ENCODE results near the gene DHTKD1.

The DHTKD1 gene

DNA sequence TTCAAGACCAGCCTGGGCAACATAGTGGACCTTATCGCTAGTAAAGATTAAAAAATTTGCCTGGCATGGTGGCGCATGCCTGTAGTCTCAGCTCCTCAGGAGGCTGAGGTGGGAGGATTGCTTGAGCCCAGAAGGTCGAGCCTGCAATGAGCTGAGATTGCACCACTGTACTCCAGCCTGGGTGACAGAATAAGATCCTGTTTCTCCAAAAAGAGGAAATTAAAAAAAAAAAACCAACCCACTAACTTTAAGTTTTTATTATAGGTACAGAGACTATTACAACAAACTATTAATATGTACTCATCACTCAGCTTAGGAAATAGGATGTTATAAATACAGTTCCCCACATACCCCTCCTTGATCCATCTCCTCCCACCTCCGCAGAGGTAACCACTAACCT, 30.2 kb downstream of the DHTKD1 start:
- no peak overlapping the region for H3K14ac ChIP-seq (ENCODE audit: low read length)
- no peak overlapping the region for H2AFZ ChIP-seq (ENCODE audit: low read length)
- no peak overlapping the region for H2BK12ac ChIP-seq (ENCODE audit: low read length)
- H3K79me1 ChIP-seq (ENCODE audit: low read depth, low read length) = no peaks in the 10 kb centered on the region
- H3K23ac ChIP-seq (ENCODE audit: low read depth, low read length, poor library complexity) = no peak overlapping the region
- H3K36me3 ChIP-seq (replicated peaks in 1 of 2; ENCODE audit: control insufficient read depth in 2 of 2, insufficient read depth in 2 of 2, low read length in 2 of 2) = peaks cover 27 to 90% of the 10 kb centered on the region in 2 donors
- H3K18ac ChIP-seq (ENCODE audit: low read length) = no peak overlapping the region
- H4K91ac ChIP-seq (ENCODE audit: low read depth, low read length, poor library complexity) = no peak overlapping the region
- no peaks in the 10 kb centered on the region for H3K27me3 ChIP-seq (ENCODE audit: control insufficient read depth in 3 of 3, insufficient read depth in 3 of 3, low read depth in 1 of 3, low read length in 3 of 3)
- H3K4me2 ChIP-seq (ENCODE audit: insufficient read depth, low read length, poor library complexity, severe bottlenecking) = no peak overlapping the region
- no peaks in the 10 kb centered on the region for H3K9me3 ChIP-seq (replicated peaks in 1 of 2; ENCODE audit: control insufficient read depth in 2 of 2, insufficient read depth in 1 of 2, low read depth in 1 of 2, low read length in 2 of 2)
- no peak overlapping the region for H2BK5ac ChIP-seq (ENCODE audit: low read length)
- H3K27ac ChIP-seq (replicated peaks; ENCODE audit: low read length) = no peak overlapping the region
- H2AK5ac ChIP-seq (ENCODE audit: low read depth, low read length) = no peak overlapping the region
- no peak overlapping the region for H3K9ac ChIP-seq (ENCODE audit: low read depth, low read length, poor library complexity)
- no peak for DNase-seq (ENCODE audit: low spot score)
- H3K4me3 ChIP-seq (ENCODE audit: low read length in 2 of 2) = no peak overlapping the region
- no peaks in the 10 kb centered on the region for H3K4me1 ChIP-seq (ENCODE audit: control insufficient read depth in 2 of 2, insufficient read depth in 1 of 2, low read depth in 1 of 2, low read length in 2 of 2)
- H2BK120ac ChIP-seq (ENCODE audit: low read depth, low read length) = no peak overlapping the region
- no CpG with 5 or more reads among the region's 4 CpGs for WGBS, 2 donors (ENCODE audit: extremely low coverage in 2 of 2, insufficient read length in 2 of 2, insufficient replicate concordance in 1 of 2)
- no peak overlapping the region for H3K4ac ChIP-seq (ENCODE audit: low read length)
- no peak overlapping the region for H4K8ac ChIP-seq (ENCODE audit: low read depth, low read length)
- no peak overlapping the region for H2BK15ac ChIP-seq (ENCODE audit: low read length)

DNA sequence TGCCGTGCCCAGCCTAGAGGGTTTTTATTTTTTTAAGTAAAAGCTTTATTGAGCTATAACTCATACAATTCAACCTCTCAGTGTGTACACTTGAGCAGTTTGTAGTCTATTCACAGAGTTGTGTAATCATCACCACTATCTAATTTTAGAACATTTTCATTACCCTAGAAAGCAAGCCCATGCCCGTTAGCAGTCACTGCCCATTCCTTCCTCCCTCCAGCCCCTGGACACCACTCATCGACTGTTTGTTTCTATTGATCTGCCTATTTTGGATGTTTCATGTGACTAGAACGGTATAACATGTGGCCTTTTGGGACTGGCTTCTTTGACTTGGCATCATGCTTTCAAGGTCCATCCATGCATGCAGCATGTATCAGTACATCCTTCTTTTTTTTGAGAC, 35.0 kb downstream of the DHTKD1 start:
- no peaks in the 10 kb centered on the region for H3K4me1 ChIP-seq (ENCODE audit: control insufficient read depth in 2 of 2, insufficient read depth in 1 of 2, low read depth in 1 of 2, low read length in 2 of 2)
- peaks cover 0 to 2% of the 10 kb centered on the region in 2 donors for H3K9me3 ChIP-seq (replicated peaks in 1 of 2; ENCODE audit: control insufficient read depth in 2 of 2, insufficient read depth in 1 of 2, low read depth in 1 of 2, low read length in 2 of 2)
- no peak overlapping the region for H3K4me2 ChIP-seq (ENCODE audit: insufficient read depth, low read length, poor library complexity, severe bottlenecking)
- no peak overlapping the region for H3K23ac ChIP-seq (ENCODE audit: low read depth, low read length, poor library complexity)
- no peak overlapping the region for H3K14ac ChIP-seq (ENCODE audit: low read length)
- no peak for DNase-seq (ENCODE audit: low spot score)
- WGBS, 2 donors (ENCODE audit: extremely low coverage in 2 of 2, insufficient read length in 2 of 2, insufficient replicate concordance in 1 of 2) = no CpG with 5 or more reads among the region's 4 CpGs
- H2BK5ac ChIP-seq (ENCODE audit: low read length) = no peak overlapping the region
- H2AK5ac ChIP-seq (ENCODE audit: low read depth, low read length) = no peak overlapping the region
- no peak overlapping the region for H3K18ac ChIP-seq (ENCODE audit: low read length)
- no peak overlapping the region for H3K4me3 ChIP-seq (ENCODE audit: low read length in 2 of 2)
- no peaks in the 10 kb centered on the region for H3K27me3 ChIP-seq (ENCODE audit: control insufficient read depth in 3 of 3, insufficient read depth in 3 of 3, low read depth in 1 of 3, low read length in 3 of 3)
- H3K4ac ChIP-seq (ENCODE audit: low read length) = no peak overlapping the region
- no peak overlapping the region for H3K9ac ChIP-seq (ENCODE audit: low read depth, low read length, poor library complexity)
- no peak overlapping the region for H2BK120ac ChIP-seq (ENCODE audit: low read depth, low read length)
- H2AFZ ChIP-seq (ENCODE audit: low read length) = no peak overlapping the region
- H3K27ac ChIP-seq (replicated peaks; ENCODE audit: low read length) = no peak overlapping the region
- no peak overlapping the region for H4K91ac ChIP-seq (ENCODE audit: low read depth, low read length, poor library complexity)
- no peak overlapping the region for H4K8ac ChIP-seq (ENCODE audit: low read depth, low read length)
- no peak overlapping the region for H2BK12ac ChIP-seq (ENCODE audit: low read length)
- H2BK15ac ChIP-seq (ENCODE audit: low read length) = no peak overlapping the region
- peaks cover 2% of the 10 kb centered on the region for H3K79me1 ChIP-seq (ENCODE audit: low read depth, low read length)
- H3K36me3 ChIP-seq (replicated peaks in 1 of 2; ENCODE audit: control insufficient read depth in 2 of 2, insufficient read depth in 2 of 2, low read length in 2 of 2) = peaks cover 25 to 99% of the 10 kb centered on the region in 2 donors

DNA sequence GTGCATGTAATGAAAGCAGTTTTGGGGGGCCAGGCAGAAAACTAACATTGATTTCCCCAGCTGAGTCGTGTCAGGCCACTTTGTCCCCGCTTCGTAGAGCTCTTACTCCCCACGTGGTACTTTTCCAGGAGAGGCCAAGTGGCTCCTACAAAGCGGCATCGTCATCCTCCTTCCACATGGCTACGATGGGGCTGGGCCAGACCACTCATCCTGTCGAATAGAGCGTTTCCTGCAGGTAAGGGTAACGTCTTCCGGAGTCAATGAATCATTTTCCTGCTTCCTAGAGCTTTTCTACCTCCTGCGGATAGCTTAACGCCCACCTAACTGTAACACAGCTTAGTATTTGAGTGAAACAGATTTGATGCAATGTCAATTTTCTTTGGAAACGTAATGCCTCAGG, 39.0 kb downstream of the DHTKD1 start:
- Histone ChIP-seq H3K4me1 (ENCODE audit: control insufficient read depth in 2 of 2, insufficient read depth in 1 of 2, low read depth in 1 of 2, low read length in 2 of 2) (no peaks in the 10 kb centered on the region), H2AFZ (ENCODE audit: low read length) (no peak overlapping the region), H3K23ac (ENCODE audit: low read depth, low read length, poor library complexity) (no peak overlapping the region), H3K79me1 (ENCODE audit: low read depth, low read length) (peaks cover 2% of the 10 kb centered on the region), H2AK5ac (ENCODE audit: low read depth, low read length) (no peak overlapping the region), H3K27me3 (ENCODE audit: control insufficient read depth in 3 of 3, insufficient read depth in 3 of 3, low read depth in 1 of 3, low read length in 3 of 3) (no peaks in the 10 kb centered on the region), H3K4me3 (ENCODE audit: low read length in 2 of 2) (no peak overlapping the region), H3K14ac (ENCODE audit: low read length) (no peak overlapping the region), H3K9ac (ENCODE audit: low read depth, low read length, poor library complexity) (no peak overlapping the region), H2BK120ac (ENCODE audit: low read depth, low read length) (no peak overlapping the region), H2BK5ac (ENCODE audit: low read length) (no peak overlapping the region), H3K4me2 (ENCODE audit: insufficient read depth, low read length, poor library complexity, severe bottlenecking) (no peak overlapping the region), H3K9me3 (replicated peaks in 1 of 2; ENCODE audit: control insufficient read depth in 2 of 2, insufficient read depth in 1 of 2, low read depth in 1 of 2, low read length in 2 of 2) (peaks cover 0 to 2% of the 10 kb centered on the region in 2 donors), H2BK12ac (ENCODE audit: low read length) (no peak overlapping the region), H3K18ac (ENCODE audit: low read length) (no peak overlapping the region), H3K36me3 (replicated peaks in 1 of 2; ENCODE audit: control insufficient read depth in 2 of 2, insufficient read depth in 2 of 2, low read length in 2 of 2) (peaks cover 26 to 97% of the 10 kb centered on the region in 2 donors), H4K8ac (ENCODE audit: low read depth, low read length) (no peak overlapping the region), H2BK15ac (ENCODE audit: low read length) (no peak overlapping the region), H3K4ac (ENCODE audit: low read length) (no peak overlapping the region), H4K91ac (ENCODE audit: low read depth, low read length, poor library complexity) (no peak overlapping the region), H3K27ac (replicated peaks; ENCODE audit: low read length) (no peak overlapping the region)
- DNase-seq (ENCODE audit: low spot score) = no peak
- no CpG with 5 or more reads among the region's 14 CpGs for WGBS, 2 donors (ENCODE audit: extremely low coverage in 2 of 2, insufficient read length in 2 of 2, insufficient replicate concordance in 1 of 2)

DNA sequence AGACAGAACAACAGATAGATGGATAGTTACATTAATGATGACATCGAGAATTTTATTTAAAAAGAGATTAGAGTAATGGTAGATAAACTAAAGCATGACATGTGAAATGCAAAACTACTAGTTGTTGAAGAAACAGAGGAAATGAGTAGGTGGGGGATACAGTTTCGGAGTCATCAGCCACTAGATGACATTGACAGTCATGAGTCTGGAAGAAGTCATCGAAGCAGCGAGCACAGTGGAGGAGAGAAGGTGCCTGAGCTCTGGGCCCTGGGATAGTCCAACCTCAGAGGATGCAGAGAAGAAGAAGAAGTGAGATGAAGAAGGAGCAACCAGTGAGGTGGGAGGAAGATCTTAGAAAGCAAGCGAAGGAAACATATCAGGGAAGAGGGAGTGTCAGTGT, 40.5 kb downstream of the DHTKD1 start:
- no peak overlapping the region for H3K18ac ChIP-seq (ENCODE audit: low read length)
- H2BK5ac ChIP-seq (ENCODE audit: low read length) = no peak overlapping the region
- H4K91ac ChIP-seq (ENCODE audit: low read depth, low read length, poor library complexity) = no peak overlapping the region
- no peak overlapping the region for H2AFZ ChIP-seq (ENCODE audit: low read length)
- H2BK12ac ChIP-seq (ENCODE audit: low read length) = no peak overlapping the region
- H3K9ac ChIP-seq (ENCODE audit: low read depth, low read length, poor library complexity) = no peak overlapping the region
- peaks cover 24 to 97% of the 10 kb centered on the region in 2 donors for H3K36me3 ChIP-seq (replicated peaks in 1 of 2; ENCODE audit: control insufficient read depth in 2 of 2, insufficient read depth in 2 of 2, low read length in 2 of 2)
- no peak overlapping the region for H2BK15ac ChIP-seq (ENCODE audit: low read length)
- H3K4me2 ChIP-seq (ENCODE audit: insufficient read depth, low read length, poor library complexity, severe bottlenecking) = no peak overlapping the region
- H2AK5ac ChIP-seq (ENCODE audit: low read depth, low read length) = no peak overlapping the region
- no peaks in the 10 kb centered on the region for H3K4me1 ChIP-seq (ENCODE audit: control insufficient read depth in 2 of 2, insufficient read depth in 1 of 2, low read depth in 1 of 2, low read length in 2 of 2)
- no peak overlapping the region for H3K4ac ChIP-seq (ENCODE audit: low read length)
- H3K23ac ChIP-seq (ENCODE audit: low read depth, low read length, poor library complexity) = no peak overlapping the region
- no peaks in the 10 kb centered on the region for H3K27me3 ChIP-seq (ENCODE audit: control insufficient read depth in 3 of 3, insufficient read depth in 3 of 3, low read depth in 1 of 3, low read length in 3 of 3)
- no peak overlapping the region for H3K14ac ChIP-seq (ENCODE audit: low read length)
- H3K27ac ChIP-seq (replicated peaks; ENCODE audit: low read length) = no peak overlapping the region
- DNase-seq (ENCODE audit: low spot score) = no peak
- H3K4me3 ChIP-seq (ENCODE audit: low read length in 2 of 2) = no peak overlapping the region
- peaks cover 2% of the 10 kb centered on the region for H3K79me1 ChIP-seq (ENCODE audit: low read depth, low read length)
- WGBS, 2 donors (ENCODE audit: extremely low coverage in 2 of 2, insufficient read length in 2 of 2, insufficient replicate concordance in 1 of 2) = 100% methylated on average over 1 of the region's 5 CpGs
- H2BK120ac ChIP-seq (ENCODE audit: low read depth, low read length) = no peak overlapping the region
- H4K8ac ChIP-seq (ENCODE audit: low read depth, low read length) = no peak overlapping the region
- peaks cover 0 to 2% of the 10 kb centered on the region in 2 donors for H3K9me3 ChIP-seq (replicated peaks in 1 of 2; ENCODE audit: control insufficient read depth in 2 of 2, insufficient read depth in 1 of 2, low read depth in 1 of 2, low read length in 2 of 2)

Data from neuronal stem cell (in vitro differentiated cells).